Astrocyte of the spinal cord (primary cell): Measurements from ENCODE around the gene PAK5.

Experiments used
- DNase-seq: peaks from one replicate; pipeline ENCODE4 v3.0.0; 2011; ENCODE audit warnings: low read depth, low spot score
- H3K4me3 ChIP-seq: 2 replicates; pipeline ENCODE4 v1.5.1; 2011; ENCODE audit warnings: low read depth, mild to moderate bottlenecking, low read length, moderate library complexity
- in situ Hi-C: cut with HindIII; loops from 2 replicates; pipeline ENCODE4 v1.10.0; 2017; ENCODE audit warnings: low sequenced_read_pairs
- TF ChIP-seq, protein P1 (sequence below): IDR thresholded peaks from 2 replicates; pipeline ENCODE4 v1.5.1; 2012; ENCODE audit warnings: low read depth, mild to moderate bottlenecking, low read length, inconsistent platforms

Gene PAK5

GRCh38 chr20:9506964-9507369 lies 331.9 kb downstream of the PAK5 start:
- DNase-seq: no peak
- TF ChIP-seq, protein P1, sequence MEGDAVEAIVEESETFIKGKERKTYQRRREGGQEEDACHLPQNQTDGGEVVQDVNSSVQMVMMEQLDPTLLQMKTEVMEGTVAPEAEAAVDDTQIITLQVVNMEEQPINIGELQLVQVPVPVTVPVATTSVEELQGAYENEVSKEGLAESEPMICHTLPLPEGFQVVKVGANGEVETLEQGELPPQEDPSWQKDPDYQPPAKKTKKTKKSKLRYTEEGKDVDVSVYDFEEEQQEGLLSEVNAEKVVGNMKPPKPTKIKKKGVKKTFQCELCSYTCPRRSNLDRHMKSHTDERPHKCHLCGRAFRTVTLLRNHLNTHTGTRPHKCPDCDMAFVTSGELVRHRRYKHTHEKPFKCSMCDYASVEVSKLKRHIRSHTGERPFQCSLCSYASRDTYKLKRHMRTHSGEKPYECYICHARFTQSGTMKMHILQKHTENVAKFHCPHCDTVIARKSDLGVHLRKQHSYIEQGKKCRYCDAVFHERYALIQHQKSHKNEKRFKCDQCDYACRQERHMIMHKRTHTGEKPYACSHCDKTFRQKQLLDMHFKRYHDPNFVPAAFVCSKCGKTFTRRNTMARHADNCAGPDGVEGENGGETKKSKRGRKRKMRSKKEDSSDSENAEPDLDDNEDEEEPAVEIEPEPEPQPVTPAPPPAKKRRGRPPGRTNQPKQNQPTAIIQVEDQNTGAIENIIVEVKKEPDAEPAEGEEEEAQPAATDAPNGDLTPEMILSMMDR: no peak
- no peak overlapping the region for H3K4me3 ChIP-seq
- in situ Hi-C loops: no loop called here

DNA sequence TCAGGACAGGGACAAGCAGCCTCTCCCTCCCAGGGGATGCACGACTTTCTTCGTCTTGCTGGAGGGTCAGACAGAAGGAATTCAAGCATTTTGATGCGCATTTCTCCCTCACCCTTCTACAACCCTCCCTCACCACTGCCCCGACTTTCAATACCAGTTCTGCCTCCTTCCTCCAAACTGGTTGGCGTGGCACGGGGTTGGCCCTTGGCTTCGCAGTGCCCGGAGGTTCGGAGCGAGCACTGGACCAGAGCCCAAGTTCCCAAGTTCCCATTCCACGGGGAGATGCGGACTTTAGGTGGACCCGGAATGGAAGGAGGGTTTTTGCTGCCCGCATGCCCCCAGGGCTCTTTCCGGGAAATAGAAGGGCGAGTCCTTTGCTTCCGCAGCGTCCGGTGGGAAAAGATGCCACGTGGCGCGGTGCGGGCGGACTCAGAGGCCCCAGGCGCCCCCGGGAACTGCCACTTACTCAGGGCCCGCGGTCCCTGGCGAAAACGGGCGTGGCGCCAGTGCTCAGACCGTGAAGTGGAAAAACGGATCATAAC lies 332.5 kb downstream of the PAK5 start:
- TF ChIP-seq, protein P1: no peak
- no peak overlapping the region for H3K4me3 ChIP-seq
- no peak for DNase-seq
- in situ Hi-C loops: no loop called here

- in situ Hi-C loops: no loop called here
- no peak overlapping the region for H3K4me3 ChIP-seq
- peak; percentile 84 for DNase-seq
- TF ChIP-seq, protein P1: peak; percentile 23
Observed at GRCh38 chr20:9503526-9504245, 335.2 kb downstream of the PAK5 start.

- TF ChIP-seq, protein P1: no peak
- in situ Hi-C loops: no loop called here
Observed at GRCh38 chr20:9501473-9501872, 337.4 kb downstream of the PAK5 start.

GRCh38 chr20:9500121-9500520 lies 338.8 kb downstream of the PAK5 start:
- H3K4me3 ChIP-seq: no peak overlapping the region
- DNase-seq: no peak
- in situ Hi-C loops: no loop called here
- TF ChIP-seq, protein P1: no peak

More at GRCh38 chr20:9501473-9501872, 337.4 kb downstream of the PAK5 start:
- DNase-seq: no peak
- no peak overlapping the region for H3K4me3 ChIP-seq

GRCh38 chr20:9499126-9499899 lies 339.6 kb downstream of the PAK5 start:
- TF ChIP-seq, protein P1: no peak
- H3K4me3 ChIP-seq: no peak overlapping the region
- DNase-seq: no peak
- in situ Hi-C loops: no loop called here
